Hepatocyte (in vitro differentiated cells): ENCODE results near the gene TRAF7.

Experiments used
- CTCF ChIP-seq: fragments of 200-600 bp; sonication (generic); IDR thresholded peaks from 2 replicates; pipeline ENCODE4 v1.5.1; 2016; ENCODE audit warnings: antibody characterized with exemption, mild to moderate bottlenecking; ENCODE audit not compliant: poor library complexity
- EZH2phosphoT487 ChIP-seq: fragments of 200-600 bp; sonication (generic); IDR thresholded peaks from one replicate; pipeline ENCODE4 v1.6.1; 2018; ENCODE audit warnings: antibody characterized with exemption, mild to moderate bottlenecking, low read depth, moderate library complexity; ENCODE audit not compliant: unreplicated experiment, severe bottlenecking

- no peak for TF ChIP-seq EZH2phosphoT487
- TF ChIP-seq CTCF = no peak
Observed at GRCh38 chr16:2174396-2175131, 19.0 kb downstream of the TRAF7 start.
